Measurements from ENCODE around the gene YBEY. TPM values are rescaled to one million over a fixed set of nuclear protein-coding genes. Genes with fewer than 3 reads are reported as not detected.
"Not testable (repeated sequence)": the region's sequence is repeated elsewhere in the genome, so short reads cannot be mapped to it uniquely, and the experiment has no call there.

YBEY gene
- total RNA-seq, 1 experiment from 2014 or later, result 23.2 TPM

DNA sequence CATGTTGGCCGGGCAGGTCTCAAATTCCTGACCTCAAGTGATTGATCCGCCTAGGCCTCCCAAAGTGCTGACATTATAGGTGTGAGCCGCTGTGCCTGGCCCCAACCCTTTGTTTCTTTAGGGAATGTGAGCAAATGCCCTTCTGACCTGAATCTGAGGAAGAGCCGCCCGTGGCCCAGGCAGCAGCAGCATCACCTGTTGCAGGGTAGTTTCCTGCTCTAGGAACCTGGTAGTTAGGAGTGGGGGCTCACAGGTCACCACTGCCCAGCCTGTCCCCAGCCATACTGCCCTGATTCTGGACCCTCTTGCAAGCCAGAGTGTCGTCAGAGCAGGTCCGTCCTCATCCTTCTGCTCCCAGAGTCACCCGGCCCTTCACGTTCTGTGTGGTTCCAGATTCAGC lies 13.0 kb downstream of the YBEY start:
- DNase-seq (ENCODE audit: extremely low read depth, low read depth), result no peak

DNA sequence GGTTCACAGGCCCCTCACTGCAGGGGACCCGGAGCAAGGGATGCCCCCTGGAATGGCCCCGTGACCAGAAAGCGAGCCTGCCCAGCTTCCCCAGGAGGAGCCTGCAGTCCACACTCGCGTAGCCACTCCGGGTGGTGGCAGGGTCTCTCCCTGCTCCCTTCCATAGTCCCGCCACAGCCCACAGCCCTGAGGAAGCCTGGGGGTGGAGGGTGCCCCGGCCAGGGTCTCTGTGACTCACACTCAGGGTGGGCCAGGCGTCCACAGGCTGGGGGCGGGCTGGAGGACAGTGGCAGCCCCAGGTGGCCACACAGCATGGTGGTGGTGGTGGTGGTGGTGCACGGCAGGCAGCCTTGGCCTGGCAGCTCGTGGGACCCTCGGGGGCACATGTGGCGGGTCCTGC lies 15.6 kb downstream of the YBEY start:
- no peak for DNase-seq (ENCODE audit: extremely low read depth, low read depth)

- DNase-seq (ENCODE audit: extremely low read depth, low read depth), result no peak
These were observed 18.3 kb downstream of the YBEY start for GRCh38 chr21:46304437-46304836.

GRCh38 chr21:46304955-46305354 lies 18.8 kb downstream of the YBEY start:
- no peak for DNase-seq (ENCODE audit: extremely low read depth, low read depth)

DNA sequence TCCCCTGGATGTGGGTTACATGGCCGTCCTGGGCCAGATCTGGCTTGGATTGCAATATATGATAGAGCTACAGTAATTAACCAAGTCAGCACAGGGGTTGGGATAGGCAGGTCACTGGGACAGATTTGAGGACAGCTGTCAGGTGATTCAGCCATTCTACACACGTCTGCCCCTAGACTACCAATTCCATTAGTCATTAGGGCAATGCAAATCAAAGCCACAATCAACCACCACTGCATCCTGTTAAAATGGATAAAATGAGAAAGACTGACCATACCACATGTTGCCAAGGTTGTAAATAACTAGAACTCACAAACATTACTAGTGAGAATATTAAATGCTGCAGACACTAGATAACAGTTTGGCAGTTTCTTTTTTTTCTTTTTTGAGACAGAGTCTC lies 21.5 kb downstream of the YBEY start:
- DNase-seq (ENCODE audit: extremely low read depth, low read depth), result no peak

DNA sequence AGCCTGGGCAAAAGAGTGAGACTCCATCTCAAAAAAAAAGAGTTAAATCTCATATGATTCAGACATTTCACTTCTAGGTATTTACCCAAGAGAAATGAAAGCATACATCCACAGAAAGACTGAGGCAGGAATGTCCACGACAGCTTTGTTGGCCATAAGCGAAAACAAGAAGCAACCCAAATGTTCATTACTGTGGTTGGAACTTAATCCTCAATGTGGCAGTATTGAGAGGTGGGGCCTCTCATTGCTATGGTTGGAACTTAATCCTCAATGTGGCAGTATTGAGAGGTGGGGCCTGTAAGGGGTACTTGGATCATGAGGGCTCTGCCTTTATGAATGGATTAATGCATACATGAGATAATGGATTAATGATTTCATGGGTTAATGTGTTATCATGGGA lies 22.3 kb downstream of the YBEY start:
- no peak for DNase-seq (ENCODE audit: extremely low read depth, low read depth)

DNA sequence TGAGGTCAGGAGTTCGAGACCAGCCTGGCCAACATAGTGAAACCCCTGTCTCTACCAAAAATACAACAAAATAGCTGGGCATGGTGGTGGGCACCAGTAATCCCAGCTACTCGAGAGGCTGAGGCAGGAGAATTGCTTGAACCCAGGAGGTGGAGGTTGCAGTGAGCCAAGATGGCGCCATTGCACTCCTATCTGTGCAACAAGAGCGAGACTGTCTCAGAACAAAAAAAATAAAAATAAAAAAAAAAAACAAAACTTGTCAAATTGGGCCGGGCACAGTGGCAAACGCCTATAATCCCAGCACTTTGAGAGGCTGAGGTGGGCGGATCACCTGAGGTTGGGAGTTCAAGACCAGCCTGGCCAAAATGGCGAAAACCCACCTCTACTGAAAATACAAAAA lies 24.1 kb downstream of the YBEY start:
- DNase-seq (ENCODE audit: extremely low read depth, low read depth), result not testable (repeated sequence)

DNA sequence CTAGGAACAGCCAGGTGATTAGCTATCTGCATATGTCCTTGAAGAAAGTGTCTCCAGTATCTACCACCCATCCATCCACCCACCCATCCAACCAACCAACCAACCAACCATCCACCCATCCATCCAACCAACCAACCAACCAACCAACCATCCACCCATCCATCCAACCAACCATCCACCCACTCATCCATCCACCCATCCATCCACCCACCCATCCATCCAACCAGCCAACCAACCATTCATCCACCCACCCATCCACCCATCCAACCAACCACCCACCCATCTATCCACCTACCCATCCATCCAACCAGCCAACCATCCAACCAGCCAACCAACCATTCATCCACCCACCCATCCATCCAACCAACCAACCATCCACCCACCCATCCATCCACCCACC lies 25.4 kb downstream of the YBEY start:
- no peak for DNase-seq (ENCODE audit: extremely low read depth, low read depth)

GRCh38 chr21:46312949-46313348 lies 26.8 kb downstream of the YBEY start:
- no peak for DNase-seq (ENCODE audit: extremely low read depth, low read depth)

DNA sequence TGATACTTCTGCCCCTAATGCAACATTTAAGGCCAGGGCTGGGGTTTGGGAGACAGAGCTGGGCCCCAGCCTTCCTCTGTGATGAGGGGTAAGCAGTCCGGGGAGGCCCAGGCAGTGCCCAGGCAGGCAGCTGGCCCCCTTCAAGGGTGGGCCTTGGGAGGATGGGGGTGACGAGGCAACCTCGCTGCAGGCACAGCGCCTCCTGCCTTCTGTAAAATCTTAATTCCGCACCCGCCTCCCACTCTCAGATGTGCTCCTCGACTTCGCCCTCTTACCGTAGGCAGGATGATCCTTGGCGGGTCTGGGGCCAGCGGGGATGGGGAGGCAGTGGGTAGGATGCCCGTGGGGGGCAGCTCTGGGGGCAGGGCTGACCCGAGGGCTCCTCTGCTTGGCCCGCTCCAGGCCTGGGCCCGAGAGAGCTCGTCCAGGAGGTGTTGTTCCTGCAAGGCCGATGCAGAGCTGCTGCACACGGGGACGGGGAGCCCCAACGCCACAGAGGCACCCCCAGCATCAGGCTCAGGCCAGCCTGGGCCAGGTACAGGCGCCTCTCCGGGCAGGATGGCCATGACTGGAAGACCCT lies 28.4 kb downstream of the YBEY start:
- DNase-seq (ENCODE audit: extremely low read depth, low read depth), result no peak

DNA sequence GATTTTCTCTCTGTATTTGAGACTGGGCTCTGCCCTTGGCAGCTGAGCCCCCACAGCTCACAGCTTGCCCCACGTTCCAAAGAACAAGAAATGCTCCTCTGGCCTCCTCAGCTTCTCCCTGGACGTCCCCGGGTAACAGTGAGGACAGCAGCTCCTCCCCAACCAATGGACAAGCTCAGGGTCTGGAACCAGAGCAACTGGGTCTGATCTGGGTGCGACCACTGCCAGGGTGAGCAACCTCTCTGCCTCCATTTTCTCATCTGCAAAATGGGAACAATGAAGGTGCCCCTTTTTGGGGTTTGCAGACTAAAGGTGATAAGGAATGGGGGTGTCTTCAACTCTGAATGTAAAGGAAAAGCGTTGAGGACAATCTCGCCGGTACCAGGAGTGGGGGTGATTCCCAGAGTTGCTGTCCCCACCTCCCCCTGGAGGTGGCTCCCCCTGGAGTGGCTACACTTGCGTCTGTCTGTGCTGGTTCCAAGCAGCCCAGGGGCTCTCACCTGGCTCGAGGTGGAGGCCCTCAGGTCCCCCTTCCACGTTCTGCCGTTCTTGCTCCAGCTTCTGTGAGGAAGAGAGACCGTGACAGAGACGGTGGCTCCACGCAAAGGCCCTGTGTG lies 30.7 kb downstream of the YBEY start:
- DNase-seq (ENCODE audit: extremely low read depth, low read depth), result no peak

GRCh38 chr21:46317710-46318463 lies 31.7 kb downstream of the YBEY start:
- no peak for DNase-seq (ENCODE audit: extremely low read depth, low read depth)

DNA sequence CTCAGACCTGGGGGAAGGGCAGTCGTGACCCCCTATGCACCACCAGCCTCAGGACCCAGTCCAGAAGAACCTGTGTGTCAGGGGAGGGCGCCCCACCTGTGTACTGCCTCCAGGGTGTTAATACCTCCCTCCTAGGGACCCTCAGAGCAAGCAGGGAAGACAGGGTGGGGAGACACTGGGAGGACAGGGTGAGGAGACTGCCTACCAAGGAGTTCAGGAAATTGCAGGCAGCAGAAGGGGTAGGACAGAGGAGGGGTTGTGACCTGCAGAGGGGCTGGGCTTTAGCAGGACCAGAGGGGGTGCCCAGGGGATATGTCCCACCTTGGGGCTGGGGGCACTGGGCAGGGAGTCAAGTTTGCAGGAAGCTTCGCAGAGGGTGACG lies 32.3 kb downstream of the YBEY start:
- DNase-seq (ENCODE audit: extremely low read depth, low read depth), result no peak

DNA sequence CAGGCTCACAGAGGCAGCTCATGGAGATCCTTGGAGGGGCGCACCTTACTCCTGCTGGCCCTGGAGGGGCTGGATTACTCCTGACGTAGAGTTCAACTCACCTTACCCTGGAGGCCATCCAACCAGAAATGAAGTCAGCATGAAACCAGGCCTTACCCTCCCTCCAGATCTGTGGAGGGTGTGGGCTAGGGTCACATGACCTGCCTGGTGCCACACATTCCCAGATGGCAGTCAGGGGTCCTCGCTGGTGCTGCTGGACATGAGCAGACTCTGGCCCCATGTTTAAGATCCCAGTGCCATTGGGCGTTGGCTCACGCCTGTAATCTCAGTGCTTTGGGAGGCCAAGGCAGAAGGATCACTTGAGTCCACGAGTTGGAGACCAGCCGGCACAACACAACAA lies 33.0 kb downstream of the YBEY start:
- DNase-seq (ENCODE audit: extremely low read depth, low read depth), result no peak

- no peak for DNase-seq (ENCODE audit: extremely low read depth, low read depth)
These were observed 34.2 kb downstream of the YBEY start for GRCh38 chr21:46320331-46320801.

GRCh38 chr21:46322351-46323226 lies 36.4 kb downstream of the YBEY start:
- DNase-seq (ENCODE audit: extremely low read depth, low read depth), result no peak

GRCh38 chr21:46323227-46323709 lies 37.1 kb downstream of the YBEY start:
- DNase-seq (ENCODE audit: extremely low read depth, low read depth), result no peak

DNA sequence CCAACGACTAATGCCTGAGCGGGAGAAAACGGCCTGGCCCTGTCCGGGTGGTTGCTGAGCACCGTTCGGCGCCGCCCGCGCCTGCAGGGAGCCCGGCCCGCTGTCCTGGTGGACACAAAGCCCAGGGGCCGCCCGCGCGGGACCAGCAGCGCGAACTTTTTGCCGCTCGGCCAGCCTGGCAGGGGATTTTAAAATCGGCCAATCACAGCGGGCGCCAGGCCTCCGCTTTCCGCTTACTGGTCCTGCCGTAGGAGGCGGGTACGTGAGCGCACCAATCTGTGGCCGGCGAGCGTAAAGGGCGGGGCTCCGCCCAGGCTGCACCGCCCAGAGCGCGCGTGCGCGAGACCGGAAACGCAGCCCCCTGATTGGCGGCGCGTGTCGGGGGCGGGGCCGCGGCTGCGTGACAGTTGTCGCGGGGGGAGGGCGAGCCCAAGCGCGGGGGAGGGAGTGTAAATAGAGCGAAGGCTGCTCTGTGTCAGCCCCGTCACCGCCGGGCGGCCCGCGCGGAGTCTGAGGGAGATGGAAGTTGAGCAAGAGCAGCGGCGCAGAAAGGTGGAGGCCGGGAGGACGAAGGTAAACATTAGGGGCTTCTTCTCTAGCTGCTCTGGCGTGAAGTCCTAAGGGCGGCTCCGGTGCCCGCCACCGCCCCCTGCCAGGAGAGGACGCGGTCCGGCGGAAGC lies 37.7 kb downstream of the YBEY start, which contains the start of the genes C21orf58 and PCNT:
TSS of gene C21orf58 (minus strand) at position 161 of the 680 bp plus-strand sequence. CDS start 1,132 bp downstream, outside the sequence.
TSS of gene PCNT (plus strand) at position 447 of the 680 bp plus-strand sequence. CDS start at position 520, 73 bp downstream.
- DNase-seq (ENCODE audit: extremely low read depth, low read depth), result peak; percentile 92

- DNase-seq (ENCODE audit: extremely low read depth, low read depth), result peak; percentile 70
These were observed 38.4 kb downstream of the YBEY start for GRCh38 chr21:46324390-46325072.
